SIG-M5 (cell line): ENCODE results near the gene TTYH2.

Experiments
- DNase-seq: peaks from one replicate; lab custom pipeline; 2025; lab: John Stamatoyannopoulos, UW

Gene TTYH2

GRCh38 chr17:74216505-74216904 lies 3.1 kb downstream of the TTYH2 start:
- no peak for DNase-seq

GRCh38 chr17:74217037-74217730 lies 3.8 kb downstream of the TTYH2 start:
- no peak for DNase-seq

- DNase-seq = no peak
Observed at GRCh38 chr17:74217888-74218287, 4.5 kb downstream of the TTYH2 start.

GRCh38 chr17:74218436-74218835 lies 5.1 kb downstream of the TTYH2 start:
- no peak for DNase-seq

- DNase-seq = no peak
Observed at GRCh38 chr17:74219576-74220133, 6.3 kb downstream of the TTYH2 start.

GRCh38 chr17:74220219-74220618 lies 6.8 kb downstream of the TTYH2 start:
- no peak for DNase-seq

- DNase-seq = no peak
Observed at GRCh38 chr17:74220946-74221818, 7.8 kb downstream of the TTYH2 start.

- no peak for DNase-seq
Observed at GRCh38 chr17:74222399-74222798, 9.0 kb downstream of the TTYH2 start.

- no peak for DNase-seq
Observed at GRCh38 chr17:74223901-74224300, 10.5 kb downstream of the TTYH2 start.

GRCh38 chr17:74224959-74225725 lies 11.8 kb downstream of the TTYH2 start:
- DNase-seq = no peak

GRCh38 chr17:74226252-74226651 lies 12.9 kb downstream of the TTYH2 start:
- DNase-seq = no peak

GRCh38 chr17:74227271-74228080 lies 14.1 kb downstream of the TTYH2 start:
- no peak for DNase-seq

GRCh38 chr17:74228306-74228978 lies 15.1 kb downstream of the TTYH2 start:
- no peak for DNase-seq

GRCh38 chr17:74230896-74231295 lies 17.5 kb downstream of the TTYH2 start:
- DNase-seq = no peak

GRCh38 chr17:74231928-74232907 lies 18.8 kb downstream of the TTYH2 start:
- DNase-seq = no peak

- no peak for DNase-seq
Observed at GRCh38 chr17:74233937-74234336, 20.6 kb downstream of the TTYH2 start.

GRCh38 chr17:74234486-74234885 lies 21.1 kb downstream of the TTYH2 start:
- DNase-seq = no peak

GRCh38 chr17:74235040-74235581 lies 21.7 kb downstream of the TTYH2 start:
- DNase-seq = no peak

GRCh38 chr17:74235911-74236371 lies 22.6 kb downstream of the TTYH2 start:
- no peak for DNase-seq
